A549 treated with ZK216348 at 1 μM for 4 hours (cell line): ENCODE measurements around the gene SREK1. TPM values are rescaled to one million over a fixed set of nuclear protein-coding genes. Genes with fewer than 3 reads are reported as not detected.

ENCODE experiments used
- total RNA-seq: library from RNA; stranded (reverse); fragments of 200-300 nt; extraction: Qiagen RNA extraction; gene quantifications from 5 replicates; pipeline ENCODE4 v1.2.3, GENCODE V29; 2022; ENCODE audit warnings: low read depth

Gene SREK1
- total RNA-seq = 27.4 to 37.3 TPM (median 35.9 TPM) in 5 replicates

GRCh38 chr5:66144074-66144833 lies at the start of gene SREK1:
Gene SREK1, plus strand, starts transcription at chr5:66144300. Its CDS starts 77 bp downstream, at chr5:66144377.

Other genes with a start within 250 kb of the SREK1 start
- 17.6 to 47.4 TPM (median 26.9 TPM) in 5 replicates for gene ERBIN, start 217.7 kb upstream of the SREK1 start, total RNA-seq